A549 (cell line): Measurements from ENCODE around the gene MYDGF.

ENCODE experiments used
- BCL3 ChIP-seq: fragments of >200 bp; sonication (Bioruptor Twin); formaldehyde crosslinking; IDR thresholded peaks from 3 replicates; pipeline ENCODE4 v1.6.1; 2016
- CTCF ChIP-seq: fragments of >200 bp; sonication (Bioruptor Twin); formaldehyde crosslinking; IDR thresholded peaks from 3 replicates; pipeline ENCODE4 v1.5.1; 2016
- ESRRA ChIP-seq: fragments of 150-350 bp; IDR thresholded peaks from 2 replicates; pipeline ENCODE4 v1.6.1; 2014; ENCODE audit warnings: mild to moderate bottlenecking, low read length, borderline replicate concordance
- KDM1A ChIP-seq: fragments of 200-600 bp; sonication (generic); IDR thresholded peaks from 2 replicates; pipeline ENCODE4 v1.6.1; 2016; ENCODE audit warnings: low read depth, mild to moderate bottlenecking
- MYC ChIP-seq: IDR thresholded peaks from 2 replicates; pipeline ENCODE4 v1.6.1; 2012; ENCODE audit warnings: mild to moderate bottlenecking, inconsistent platforms, low read length, improper control_type of control experiment, borderline replicate concordance
- PHF8 ChIP-seq: fragments of 200-600 bp; sonication (generic); IDR thresholded peaks from 2 replicates; pipeline ENCODE4 v1.6.1; 2016; ENCODE audit warnings: low read depth, mild to moderate bottlenecking, antibody characterized with exemption, moderate library complexity, borderline replicate concordance
- POLR2A ChIP-seq: IDR thresholded peaks from 2 replicates; pipeline ENCODE4 v1.6.1; 2012; ENCODE audit warnings: mild to moderate bottlenecking, low read length
- RAD21 ChIP-seq, 2 experiments: fragments of >200 bp in 1 of 2; sonication (Bioruptor Twin) in 1 of 2; formaldehyde crosslinking in 1 of 2; IDR thresholded peaks in 1 of 2; conservative IDR thresholded peaks in 1 of 2; 2 replicates in 1 of 2; 3 replicates in 1 of 2; pipeline ENCODE4 v1.6.1; 2012 to 2018; ENCODE audit warnings: inconsistent platforms in 1 of 2
- RARB ChIP-seq: fragments of 250-450 bp; sonication (Bioruptor Pico); IDR thresholded peaks from 2 replicates; pipeline ENCODE4 v1.8.0; 2021; ENCODE audit warnings: mild to moderate bottlenecking, moderate library complexity
- REST ChIP-seq: fragments of 200-600 bp; sonication (generic); IDR thresholded peaks from 2 replicates; pipeline ENCODE4 v1.6.1; 2016; ENCODE audit warnings: antibody characterized with exemption, mild to moderate bottlenecking, moderate library complexity
- USF2 ChIP-seq: fragments of 450-650 bp; IDR thresholded peaks from 2 replicates; pipeline ENCODE4 v1.6.1; 2014; ENCODE audit warnings: antibody characterized with exemption

- TF ChIP-seq ESRRA (no peak), RARB (no peak), KDM1A (no peak), CTCF (no peak), REST (no peak), PHF8 (no peak), BCL3 (no peak), USF2 (peak; percentile 90), RAD21 (conservative IDR thresholded peaks at IDR 0.05 in 1 of 2, IDR thresholded peaks at IDR 0.05 in 1 of 2) (no peak), POLR2A (no peak), MYC (no peak)
These were observed 24.3 kb upstream of the MYDGF start for GRCh38 chr19:4694211-4694987.
